GM03348 (cell line): Measurements from ENCODE around the gene DMD.

ENCODE experiments used
- DNase-seq: peaks from one replicate; pipeline ENCODE4 v3.0.0; 2012; ENCODE audit warnings: low spot score

DMD gene

GRCh38 chrX:31854716-31855115 is 1356.6 kb downstream of the DMD start:
- DNase-seq = no peak

- DNase-seq = no peak
These were observed 1359.6 kb downstream of the DMD start for GRCh38 chrX:31851761-31852160.

GRCh38 chrX:31847773-31848172 is 1363.6 kb downstream of the DMD start:
- DNase-seq = no peak

- no peak for DNase-seq
These were observed 1366.3 kb downstream of the DMD start for GRCh38 chrX:31845003-31845402.

- no peak for DNase-seq
These were observed 1372.7 kb downstream of the DMD start for GRCh38 chrX:31838617-31839016.

- DNase-seq = no peak
These were observed 1373.8 kb downstream of the DMD start for GRCh38 chrX:31837445-31838049.

- no peak for DNase-seq
These were observed 1374.9 kb downstream of the DMD start for GRCh38 chrX:31836479-31836878.

- DNase-seq = no peak
These were observed 1379.1 kb downstream of the DMD start for GRCh38 chrX:31832263-31832662.

GRCh38 chrX:31820430-31821210 is 1390.7 kb downstream of the DMD start:
- DNase-seq = no peak

- DNase-seq = no peak
These were observed 1391.9 kb downstream of the DMD start for GRCh38 chrX:31819455-31819854.

GRCh38 chrX:31811106-31811505 is 1400.2 kb downstream of the DMD start:
- no peak for DNase-seq

- DNase-seq = no peak
These were observed 1403.0 kb downstream of the DMD start for GRCh38 chrX:31808357-31808756.

GRCh38 chrX:31807165-31807564 is 1404.2 kb downstream of the DMD start:
- no peak for DNase-seq

- no peak for DNase-seq
These were observed 1405.6 kb downstream of the DMD start for GRCh38 chrX:31805781-31806180.

- DNase-seq = no peak
These were observed 1411.1 kb downstream of the DMD start for GRCh38 chrX:31800219-31800618.

GRCh38 chrX:31796624-31797023 is 1414.7 kb downstream of the DMD start:
- no peak for DNase-seq

GRCh38 chrX:31747411-31747810 is 1463.9 kb downstream of the DMD start:
- no peak for DNase-seq

- DNase-seq = no peak
These were observed 1468.3 kb downstream of the DMD start for GRCh38 chrX:31743004-31743403.

GRCh38 chrX:31717474-31717873 is 1493.9 kb downstream of the DMD start:
- no peak for DNase-seq

GRCh38 chrX:31715675-31716074 is 1495.7 kb downstream of the DMD start:
- no peak for DNase-seq

GRCh38 chrX:31714797-31715196 is 1496.6 kb downstream of the DMD start:
- DNase-seq = no peak

GRCh38 chrX:31713120-31713519 is 1498.2 kb downstream of the DMD start:
- no peak for DNase-seq

- DNase-seq = no peak
These were observed 1500.2 kb downstream of the DMD start for GRCh38 chrX:31711166-31711565.

GRCh38 chrX:31708116-31708515 is 1503.2 kb downstream of the DMD start:
- no peak for DNase-seq
